OCI-LY3 (cell line): ENCODE results near the gene GDE1.

ENCODE experiments used
- H2AFZ ChIP-seq: fragments of 200-600, 300-600 bp; shearing (Covaris generic); 2 replicates; pipeline ENCODE4 v1.6.0; 2014; ENCODE audit warnings: antibody characterized with exemption, low read depth, low read length
- H3K27ac ChIP-seq: fragments of 200-600, 300-600 bp; sonication (generic); 2 replicates; pipeline ENCODE4 v1.5.1; 2014; ENCODE audit warnings: mild to moderate bottlenecking, low read length, moderate library complexity, mixed read lengths
- H3K27me3 ChIP-seq: fragments of 200-600, 300-600 bp; sonication (generic); 2 replicates; pipeline ENCODE4 v1.6.1; 2014; ENCODE audit warnings: low read depth, low read length, mixed read lengths
- H3K36me3 ChIP-seq: fragments of 200-600, 300-600 bp; sonication (generic); replicated peaks from 2 replicates; pipeline ENCODE3; 2014; ENCODE audit warnings: low read depth, low read length, mixed read lengths
- H3K4me1 ChIP-seq: fragments of 300-600, 200-600 bp; sonication (generic); 2 replicates; pipeline ENCODE4 v1.6.1; 2014; ENCODE audit warnings: low read length, mixed read lengths
- H3K4me2 ChIP-seq: fragments of 200-600, 300-600 bp; sonication (generic); 2 replicates; pipeline ENCODE4 v1.6.1; 2014; ENCODE audit warnings: low read length, mixed read lengths
- H3K4me3 ChIP-seq: fragments of 300-600, 200-600 bp; sonication (generic); 2 replicates; pipeline ENCODE4 v1.5.1; 2014; ENCODE audit warnings: antibody characterized with exemption, mild to moderate bottlenecking, low read length, moderate library complexity
- H3K79me2 ChIP-seq: fragments of 300-600, 200-600 bp; shearing (Covaris generic); 2 replicates; pipeline ENCODE4 v1.6.1; 2014; ENCODE audit warnings: mild to moderate bottlenecking, low read length, mixed read lengths
- H3K9ac ChIP-seq: fragments of 300-600, 200-600 bp; shearing (Covaris generic); 2 replicates; pipeline ENCODE4 v1.6.0; 2014; ENCODE audit warnings: mild to moderate bottlenecking, low read length, moderate library complexity
- H3K9me3 ChIP-seq: fragments of 200-600, 300-600 bp; shearing (Covaris generic); 2 replicates; pipeline ENCODE4 v1.6.1; 2014; ENCODE audit warnings: low read length, mixed read lengths; ENCODE audit not compliant: insufficient read depth
- H4K20me1 ChIP-seq: fragments of 200-600, 300-600 bp; sonication (generic); 2 replicates; pipeline ENCODE4 v1.6.1; 2016; ENCODE audit warnings: low read length, mixed read lengths; ENCODE audit not compliant: insufficient read depth
- EZH2phosphoT487 ChIP-seq: fragments of 200-600 bp; shearing (Covaris generic); IDR thresholded peaks from 2 replicates; pipeline ENCODE4 v1.6.1; 2018; ENCODE audit warnings: antibody characterized with exemption, mixed run types, low read depth
- TF ChIP-seq, protein P1 (sequence below): fragments of 200-600, 300-600 bp; sonication (generic); IDR thresholded peaks from 2 replicates; pipeline ENCODE4 v1.5.1; 2014; ENCODE audit warnings: antibody characterized with exemption, low read length, low read depth

The GDE1 gene

DNA sequence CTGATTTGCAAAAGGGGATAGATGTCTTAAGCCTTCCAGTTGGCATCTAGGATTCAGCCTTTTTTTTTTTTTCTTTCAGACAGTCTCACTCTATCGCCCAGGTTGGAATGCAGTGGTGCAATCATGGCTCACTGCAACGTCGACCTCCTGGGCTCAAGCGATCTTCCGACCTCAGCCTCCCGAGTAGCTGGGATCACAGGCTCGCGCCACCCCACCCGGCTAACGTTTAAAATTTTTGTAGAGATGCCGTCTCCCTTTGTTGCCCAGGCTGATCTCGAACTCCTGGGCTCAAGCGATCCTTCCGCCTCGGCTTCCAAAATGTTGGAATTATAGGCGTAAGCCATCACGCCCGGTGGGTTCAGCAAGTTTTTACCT lies 1.3 kb upstream of the GDE1 start:
- peaks cover 31% of the 10 kb centered on the region for H3K4me1 ChIP-seq
- H3K9me3 ChIP-seq: no peaks in the 10 kb centered on the region
- H4K20me1 ChIP-seq: no peaks in the 10 kb centered on the region
- no peak for TF ChIP-seq EZH2phosphoT487
- TF ChIP-seq, protein P1, sequence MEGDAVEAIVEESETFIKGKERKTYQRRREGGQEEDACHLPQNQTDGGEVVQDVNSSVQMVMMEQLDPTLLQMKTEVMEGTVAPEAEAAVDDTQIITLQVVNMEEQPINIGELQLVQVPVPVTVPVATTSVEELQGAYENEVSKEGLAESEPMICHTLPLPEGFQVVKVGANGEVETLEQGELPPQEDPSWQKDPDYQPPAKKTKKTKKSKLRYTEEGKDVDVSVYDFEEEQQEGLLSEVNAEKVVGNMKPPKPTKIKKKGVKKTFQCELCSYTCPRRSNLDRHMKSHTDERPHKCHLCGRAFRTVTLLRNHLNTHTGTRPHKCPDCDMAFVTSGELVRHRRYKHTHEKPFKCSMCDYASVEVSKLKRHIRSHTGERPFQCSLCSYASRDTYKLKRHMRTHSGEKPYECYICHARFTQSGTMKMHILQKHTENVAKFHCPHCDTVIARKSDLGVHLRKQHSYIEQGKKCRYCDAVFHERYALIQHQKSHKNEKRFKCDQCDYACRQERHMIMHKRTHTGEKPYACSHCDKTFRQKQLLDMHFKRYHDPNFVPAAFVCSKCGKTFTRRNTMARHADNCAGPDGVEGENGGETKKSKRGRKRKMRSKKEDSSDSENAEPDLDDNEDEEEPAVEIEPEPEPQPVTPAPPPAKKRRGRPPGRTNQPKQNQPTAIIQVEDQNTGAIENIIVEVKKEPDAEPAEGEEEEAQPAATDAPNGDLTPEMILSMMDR: no peak
- peaks cover 13% of the 10 kb centered on the region for H3K36me3 ChIP-seq
- peak overlapping the region; percentile 90; the same call in 1 of the 2 replicates for H3K4me3 ChIP-seq
- peaks cover 66% of the 10 kb centered on the region for H3K79me2 ChIP-seq
- H3K4me2 ChIP-seq: peak overlapping the region; percentile 91
- H3K27me3 ChIP-seq: no peaks in the 10 kb centered on the region
- peak overlapping the region; percentile 78 for H2AFZ ChIP-seq
- peak overlapping the region; percentile 74 for H3K27ac ChIP-seq
- H3K9ac ChIP-seq: no peak overlapping the region

DNA sequence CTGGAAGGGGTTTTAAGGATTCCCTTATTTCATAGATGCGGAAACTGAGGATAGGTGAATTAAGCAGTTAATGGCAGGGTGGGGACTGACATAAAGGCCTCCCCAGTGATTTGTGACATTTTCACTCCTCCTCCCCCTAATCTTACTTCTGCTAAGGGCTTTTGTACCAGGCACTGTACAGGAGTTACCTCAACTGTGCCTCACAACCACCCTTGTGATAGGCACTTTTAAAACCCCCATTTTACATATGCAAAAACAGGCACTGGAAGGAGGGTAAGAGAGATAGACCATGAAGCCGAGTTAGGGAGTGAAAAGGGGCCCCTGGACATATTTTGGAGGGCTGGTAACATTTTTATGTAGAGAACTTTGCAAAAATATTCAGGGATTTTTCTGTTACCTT lies 862 bp upstream of the GDE1 start:
- Histone ChIP-seq H3K9ac (peak overlapping the region; percentile 80; the same call in 1 of the 2 replicates), H2AFZ (peak overlapping the region; percentile 82), H3K36me3 (peaks cover 9% of the 10 kb centered on the region), H3K79me2 (peaks cover 66% of the 10 kb centered on the region), H3K4me2 (peak overlapping the region; percentile 91), H3K4me3 (peak overlapping the region; percentile 90), H4K20me1 (no peaks in the 10 kb centered on the region), H3K27ac (peak overlapping the region; percentile 74), H3K27me3 (no peaks in the 10 kb centered on the region), H3K9me3 (no peaks in the 10 kb centered on the region), H3K4me1 (peaks cover 31% of the 10 kb centered on the region)
- no peak for TF ChIP-seq EZH2phosphoT487
- TF ChIP-seq, protein P1: no peak

DNA sequence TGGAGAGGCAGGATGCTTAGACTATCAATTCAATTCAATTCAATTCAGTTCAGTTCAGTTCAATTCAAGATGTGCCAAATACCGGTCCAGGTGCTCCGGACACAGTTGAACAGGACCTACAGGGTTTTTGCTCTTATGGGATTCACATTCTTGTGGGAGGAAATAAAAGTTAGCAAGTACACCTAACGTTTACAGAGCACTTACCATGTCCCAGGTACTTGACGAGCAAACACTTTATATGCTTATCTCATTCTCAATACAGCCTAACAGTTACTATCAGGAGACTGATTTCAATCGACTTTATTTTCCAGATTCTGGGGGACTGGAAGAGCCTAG lies 467 bp upstream of the GDE1 start:
- Histone ChIP-seq H3K9ac (peak overlapping the region; percentile 80), H2AFZ (peak overlapping the region; percentile 82), H3K4me1 (peaks cover 31% of the 10 kb centered on the region), H3K27ac (peak overlapping the region; percentile 74), H4K20me1 (no peaks in the 10 kb centered on the region), H3K9me3 (no peaks in the 10 kb centered on the region), H3K4me3 (peak overlapping the region; percentile 90), H3K4me2 (peak overlapping the region; percentile 91), H3K27me3 (no peaks in the 10 kb centered on the region), H3K36me3 (peaks cover 7% of the 10 kb centered on the region), H3K79me2 (peaks cover 66% of the 10 kb centered on the region)
- TF ChIP-seq, protein P1: no peak
- TF ChIP-seq EZH2phosphoT487: no peak

DNA sequence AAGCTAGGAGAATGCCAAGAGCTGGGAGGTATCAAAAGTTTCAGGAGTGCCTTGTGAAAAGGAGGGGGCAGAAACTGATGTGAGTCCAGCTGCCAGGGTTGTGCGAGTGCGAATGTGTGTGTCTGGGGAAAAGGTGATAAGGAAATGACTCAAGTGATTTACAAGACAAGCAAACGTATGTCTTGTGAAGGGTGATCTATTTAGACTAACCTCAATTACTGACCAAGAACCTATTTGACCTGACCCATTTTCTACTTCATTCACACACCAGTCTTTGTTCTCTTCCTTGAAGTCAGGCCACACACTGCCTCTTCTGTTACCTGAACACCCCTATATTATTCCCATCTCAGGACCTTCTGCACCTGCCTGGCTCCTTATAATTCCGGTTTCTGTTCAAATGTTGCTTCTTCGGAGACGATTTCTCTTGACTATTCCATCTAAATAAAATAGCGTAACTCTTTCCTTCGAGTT lies 1.0 kb downstream of the GDE1 start:
- H3K27me3 ChIP-seq: no peaks in the 10 kb centered on the region
- peak overlapping the region; percentile 39 for H2AFZ ChIP-seq
- H3K9me3 ChIP-seq: no peaks in the 10 kb centered on the region
- peaks cover 55% of the 10 kb centered on the region for H3K79me2 ChIP-seq
- H3K4me3 ChIP-seq: peak overlapping the region; percentile 90
- H3K9ac ChIP-seq: peak overlapping the region; percentile 80
- peak overlapping the region; percentile 54 for H3K27ac ChIP-seq
- peaks cover 29% of the 10 kb centered on the region for H3K4me1 ChIP-seq
- H3K4me2 ChIP-seq: peak overlapping the region; percentile 91
- H3K36me3 ChIP-seq: peaks cover 16% of the 10 kb centered on the region
- TF ChIP-seq, protein P1: no peak
- TF ChIP-seq EZH2phosphoT487: no peak
- H4K20me1 ChIP-seq: no peaks in the 10 kb centered on the region
